WTC11 (cell line): ENCODE measurements around the gene JMJD6. TPM values are rescaled to one million over a fixed set of nuclear protein-coding genes. Genes with fewer than 3 reads are reported as not detected.

Experiments
- ATAC-seq: fragments of 200-7000 bp; cut with Tn5 transposase; 2 replicates; pipeline ENCODE4 v1.10.0; 2021; ENCODE audit warnings: mild to moderate bottlenecking, moderate library complexity
- CTCF ChIA-PET: fragments of 300-600 bp; sonication (Branson Sonifier 250); formaldehyde crosslinking; loops from one replicate; lab custom pipeline; 2021; ENCODE audit warnings: antibody characterized with exemption; lab: Charles Lee
- POLR2A ChIA-PET: fragments of 350-600 bp; sonication (Branson Sonifier 250); formaldehyde crosslinking; loops from one replicate; lab custom pipeline; 2021; ENCODE audit warnings: antibody characterized with exemption; lab: Charles Lee
- DNase-seq: peaks from one replicate; pipeline ENCODE4 v3.0.0; 2021; ENCODE audit warnings: low spot score
- H3K27ac Mint-ChIP-seq: 2 replicates; pipeline ENCODE4 v1.8.0; 2021; ENCODE audit warnings: mixed read lengths
- H3K27me3 Mint-ChIP-seq: 2 replicates; pipeline ENCODE4 v1.8.0; 2021; ENCODE audit warnings: low read depth, mild to moderate bottlenecking, moderate library complexity, mixed read lengths
- H3K36me3 Mint-ChIP-seq: 2 replicates; pipeline ENCODE4 v1.8.0; 2021; ENCODE audit warnings: mixed read lengths
- H3K4me1 Mint-ChIP-seq: 2 replicates; pipeline ENCODE4 v1.8.0; 2022; ENCODE audit warnings: mixed read lengths
- H3K4me3 Mint-ChIP-seq: 2 replicates; pipeline ENCODE4 v1.8.0; 2021; ENCODE audit warnings: mild to moderate bottlenecking, moderate library complexity, mixed read lengths
- H3K9me3 Mint-ChIP-seq: 2 replicates; pipeline ENCODE4 v1.8.0; 2021; ENCODE audit warnings: mixed read lengths
- CBFB ChIP-seq: sonication (generic); formaldehyde crosslinking; IDR thresholded peaks from 2 replicates; pipeline ENCODE4 v1.8.1; 2022; ENCODE audit warnings: mild to moderate bottlenecking, low read depth, missing genetic modification reagents
- FOXK1 ChIP-seq: sonication (generic); formaldehyde crosslinking; IDR thresholded peaks from 2 replicates; pipeline ENCODE4 v1.8.0; 2022; ENCODE audit warnings: mild to moderate bottlenecking, moderate library complexity, missing genetic modification reagents
- HMGA2 ChIP-seq: fragments of 250-450 bp; sonication (Bioruptor Pico); IDR thresholded peaks from 2 replicates; pipeline ENCODE4 v1.4.0; 2021; ENCODE audit warnings: mild to moderate bottlenecking, moderate library complexity
- JAZF1 ChIP-seq: fragments of 250-450 bp; sonication (Bioruptor Pico); IDR thresholded peaks from 2 replicates; pipeline ENCODE4 v1.9.0; 2021; ENCODE audit warnings: moderate library complexity, mild to moderate bottlenecking, inconsistent platforms
- SOX15 ChIP-seq: fragments of 250-450 bp; sonication (Bioruptor Pico); IDR thresholded peaks from 2 replicates; pipeline ENCODE4 v1.9.0; 2021; ENCODE audit warnings: mild to moderate bottlenecking
- SP1 ChIP-seq: sonication (generic); formaldehyde crosslinking; conservative IDR thresholded peaks from 2 replicates; pipeline ENCODE4 v1.8.1; 2022; ENCODE audit warnings: missing genetic modification reagents
- TEAD1 ChIP-seq: sonication (generic); formaldehyde crosslinking; IDR thresholded peaks from 2 replicates; pipeline ENCODE4 v1.8.0; 2022; ENCODE audit warnings: mild to moderate bottlenecking, missing genetic modification reagents
- ZBTB21 ChIP-seq: sonication (generic); formaldehyde crosslinking; IDR thresholded peaks from 2 replicates; pipeline ENCODE4 v1.8.1; 2023; ENCODE audit warnings: mild to moderate bottlenecking, missing genetic modification reagents, borderline replicate concordance
- ZNF263 ChIP-seq: sonication (generic); formaldehyde crosslinking; IDR thresholded peaks from 2 replicates; pipeline ENCODE4 v1.8.1; 2022; ENCODE audit warnings: low read depth, mild to moderate bottlenecking, moderate library complexity, missing genetic modification reagents
- ZNF423 ChIP-seq: fragments of 250-450 bp; sonication (Bioruptor Pico); IDR thresholded peaks from 2 replicates; pipeline ENCODE4 v2.1.2; 2022; ENCODE audit warnings: mild to moderate bottlenecking, moderate library complexity
- total RNA-seq: library from RNA; stranded (reverse); gene quantifications from 3 replicates; pipeline ENCODE4 v1.2.3, GENCODE V29; 2021
- TF ChIP-seq, protein P1 (sequence below): sonication (generic); formaldehyde crosslinking; IDR thresholded peaks from 2 replicates; pipeline ENCODE4 v1.8.0; 2022; ENCODE audit warnings: mild to moderate bottlenecking, missing genetic modification reagents
- TF ChIP-seq, protein P2 (sequence below): sonication (generic); formaldehyde crosslinking; IDR thresholded peaks from 2 replicates; pipeline ENCODE4 v1.8.1; 2022; ENCODE audit warnings: low read depth, missing genetic modification reagents, borderline replicate concordance
- TF ChIP-seq, protein P3 (sequence below): sonication (generic); formaldehyde crosslinking; IDR thresholded peaks from 2 replicates; pipeline ENCODE4 v1.8.1; 2023; ENCODE audit warnings: mild to moderate bottlenecking, missing genetic modification reagents, moderate library complexity
- TF ChIP-seq, protein P4 (sequence below): sonication (generic); formaldehyde crosslinking; IDR thresholded peaks from 2 replicates; pipeline ENCODE4 v1.8.0; 2023; ENCODE audit warnings: missing genetic modification reagents, mild to moderate bottlenecking, borderline replicate concordance
- TF ChIP-seq, protein P5 (sequence below): sonication (generic); formaldehyde crosslinking; IDR thresholded peaks from 2 replicates; pipeline ENCODE4 v1.8.1; 2022; ENCODE audit warnings: low read depth, mild to moderate bottlenecking, moderate library complexity, missing genetic modification reagents, borderline replicate concordance
- TF ChIP-seq, protein P6 (sequence below): fragments of 250-450 bp; sonication (Bioruptor Pico); IDR thresholded peaks from 2 replicates; pipeline ENCODE4 v1.9.0; 2021; ENCODE audit warnings: mild to moderate bottlenecking, borderline replicate concordance
- TF ChIP-seq, protein P7 (sequence below): fragments of 250-450 bp; sonication (Bioruptor Pico); IDR thresholded peaks from 2 replicates; pipeline ENCODE4 v1.9.0; 2021; ENCODE audit warnings: moderate library complexity, mild to moderate bottlenecking, inconsistent platforms, borderline replicate concordance

JMJD6 gene
- total RNA-seq, 1 experiment from 2014 or later, result 21.6 TPM

DNA sequence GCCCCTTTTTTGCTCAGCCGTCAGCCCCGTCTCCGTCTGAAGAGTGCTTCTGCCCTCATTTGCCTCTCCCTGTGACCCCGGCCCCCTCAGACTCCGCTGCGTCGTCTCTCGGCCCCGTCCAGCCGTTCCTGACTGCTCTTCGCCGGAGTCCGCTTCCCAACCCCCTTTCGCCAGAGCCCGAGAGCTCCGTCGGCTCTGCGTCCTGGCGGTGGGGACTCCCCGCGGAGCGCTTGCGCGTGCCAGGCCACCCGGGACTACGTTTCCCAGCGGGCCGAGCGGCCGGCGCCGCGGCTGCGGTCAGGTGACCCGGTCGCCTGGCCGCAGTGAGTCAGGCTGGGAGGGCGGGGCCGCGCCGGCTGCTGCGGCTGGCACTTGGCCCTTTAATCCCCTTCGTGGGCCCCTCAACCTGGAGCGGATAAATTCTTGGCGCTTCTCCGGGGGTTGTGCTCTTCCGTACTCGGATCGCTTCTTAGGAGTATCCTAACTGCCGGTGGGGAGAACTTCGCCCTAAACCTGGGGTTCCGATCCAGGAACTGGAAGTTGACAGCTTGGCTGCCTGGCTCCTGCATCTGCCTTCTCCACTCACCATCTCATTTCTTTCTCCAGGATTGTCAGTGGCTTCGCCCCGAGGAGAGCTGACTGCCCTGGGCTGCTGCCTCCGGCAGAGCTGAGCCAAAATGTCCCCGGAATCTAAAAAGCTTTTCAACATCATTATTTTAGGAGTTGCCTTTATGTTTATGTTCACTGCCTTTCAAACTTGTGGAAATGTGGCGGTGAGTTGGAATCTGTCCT lies 11.5 kb upstream of the JMJD6 start, which contains the start of gene MFSD11 (continued):
- TF ChIP-seq, protein P1, sequence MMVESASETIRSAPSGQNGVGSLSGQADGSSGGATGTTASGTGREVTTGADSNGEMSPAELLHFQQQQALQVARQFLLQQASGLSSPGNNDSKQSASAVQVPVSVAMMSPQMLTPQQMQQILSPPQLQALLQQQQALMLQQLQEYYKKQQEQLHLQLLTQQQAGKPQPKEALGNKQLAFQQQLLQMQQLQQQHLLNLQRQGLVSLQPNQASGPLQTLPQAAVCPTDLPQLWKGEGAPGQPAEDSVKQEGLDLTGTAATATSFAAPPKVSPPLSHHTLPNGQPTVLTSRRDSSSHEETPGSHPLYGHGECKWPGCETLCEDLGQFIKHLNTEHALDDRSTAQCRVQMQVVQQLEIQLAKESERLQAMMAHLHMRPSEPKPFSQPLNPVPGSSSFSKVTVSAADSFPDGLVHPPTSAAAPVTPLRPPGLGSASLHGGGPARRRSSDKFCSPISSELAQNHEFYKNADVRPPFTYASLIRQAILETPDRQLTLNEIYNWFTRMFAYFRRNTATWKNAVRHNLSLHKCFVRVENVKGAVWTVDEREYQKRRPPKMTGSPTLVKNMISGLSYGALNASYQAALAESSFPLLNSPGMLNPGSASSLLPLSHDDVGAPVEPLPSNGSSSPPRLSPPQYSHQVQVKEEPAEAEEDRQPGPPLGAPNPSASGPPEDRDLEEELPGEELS (CRISPR knock-in tag), result 0 out of 2 replicates have a peak, but pooled peaks have one; percentile 39
- TF ChIP-seq, protein P2, sequence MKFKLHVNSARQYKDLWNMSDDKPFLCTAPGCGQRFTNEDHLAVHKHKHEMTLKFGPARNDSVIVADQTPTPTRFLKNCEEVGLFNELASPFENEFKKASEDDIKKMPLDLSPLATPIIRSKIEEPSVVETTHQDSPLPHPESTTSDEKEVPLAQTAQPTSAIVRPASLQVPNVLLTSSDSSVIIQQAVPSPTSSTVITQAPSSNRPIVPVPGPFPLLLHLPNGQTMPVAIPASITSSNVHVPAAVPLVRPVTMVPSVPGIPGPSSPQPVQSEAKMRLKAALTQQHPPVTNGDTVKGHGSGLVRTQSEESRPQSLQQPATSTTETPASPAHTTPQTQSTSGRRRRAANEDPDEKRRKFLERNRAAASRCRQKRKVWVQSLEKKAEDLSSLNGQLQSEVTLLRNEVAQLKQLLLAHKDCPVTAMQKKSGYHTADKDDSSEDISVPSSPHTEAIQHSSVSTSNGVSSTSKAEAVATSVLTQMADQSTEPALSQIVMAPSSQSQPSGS (CRISPR knock-in tag), result no peak
- TF ChIP-seq, protein P3, sequence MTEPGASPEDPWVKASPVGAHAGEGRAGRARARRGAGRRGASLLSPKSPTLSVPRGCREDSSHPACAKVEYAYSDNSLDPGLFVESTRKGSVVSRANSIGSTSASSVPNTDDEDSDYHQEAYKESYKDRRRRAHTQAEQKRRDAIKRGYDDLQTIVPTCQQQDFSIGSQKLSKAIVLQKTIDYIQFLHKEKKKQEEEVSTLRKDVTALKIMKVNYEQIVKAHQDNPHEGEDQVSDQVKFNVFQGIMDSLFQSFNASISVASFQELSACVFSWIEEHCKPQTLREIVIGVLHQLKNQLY (CRISPR knock-in tag), result no peak
- TF ChIP-seq HMGA2 (CRISPR knock-in tag) (no peak), JAZF1 (CRISPR knock-in tag) (no peak), ZNF423 (no peak), SP1 (CRISPR knock-in tag) (peak; percentile 40; the same call in 1 of the 2 replicates), SOX15 (no peak)

DNA sequence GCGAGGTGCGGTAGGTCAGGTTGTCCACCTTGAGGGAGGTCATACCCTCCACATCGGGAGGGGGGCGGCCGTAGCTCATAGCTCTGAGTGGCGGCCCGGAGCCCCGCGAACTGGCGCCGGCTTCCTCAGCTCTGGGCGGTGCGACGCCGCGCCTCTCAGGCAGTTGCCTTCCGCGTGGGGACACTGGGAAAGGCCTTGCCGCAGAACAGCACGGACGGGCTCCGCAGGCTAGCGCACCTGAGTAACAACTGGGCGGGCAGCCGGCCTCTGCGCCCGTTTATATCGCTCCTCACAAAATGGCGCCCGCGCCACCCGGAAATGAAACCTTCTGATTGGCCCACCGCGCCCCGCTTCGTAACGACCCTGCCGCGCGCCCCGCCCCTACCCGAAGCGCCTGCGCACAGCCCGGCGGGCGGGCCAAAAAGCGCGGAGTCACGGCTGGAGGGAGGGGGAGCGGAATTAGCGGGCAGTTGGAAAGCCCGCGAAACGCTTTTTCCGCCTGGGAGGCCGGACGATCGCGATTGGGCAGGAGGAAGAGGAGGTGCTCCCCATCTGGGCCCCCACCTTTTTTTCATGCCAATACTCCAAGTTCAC lies 10.8 kb upstream of the JMJD6 start, which contains the start of gene SRSF2:
Gene SRSF2, minus strand, starts transcription at position 250 of the 594 bp plus-strand sequence. Its CDS starts 171 bp downstream, at position 79.
- peaks cover 42% of the 10 kb centered on the region for H3K4me1 Mint-ChIP-seq
- H3K27me3 Mint-ChIP-seq, result no peaks in the 10 kb centered on the region
- CTCF ChIA-PET, result interaction anchor here (1.5 kb wide), 1 partner anchor 29 kb away, joined by 4 read pairs; no protein-coding TSS in a partner anchor
- TF ChIP-seq, protein P4, sequence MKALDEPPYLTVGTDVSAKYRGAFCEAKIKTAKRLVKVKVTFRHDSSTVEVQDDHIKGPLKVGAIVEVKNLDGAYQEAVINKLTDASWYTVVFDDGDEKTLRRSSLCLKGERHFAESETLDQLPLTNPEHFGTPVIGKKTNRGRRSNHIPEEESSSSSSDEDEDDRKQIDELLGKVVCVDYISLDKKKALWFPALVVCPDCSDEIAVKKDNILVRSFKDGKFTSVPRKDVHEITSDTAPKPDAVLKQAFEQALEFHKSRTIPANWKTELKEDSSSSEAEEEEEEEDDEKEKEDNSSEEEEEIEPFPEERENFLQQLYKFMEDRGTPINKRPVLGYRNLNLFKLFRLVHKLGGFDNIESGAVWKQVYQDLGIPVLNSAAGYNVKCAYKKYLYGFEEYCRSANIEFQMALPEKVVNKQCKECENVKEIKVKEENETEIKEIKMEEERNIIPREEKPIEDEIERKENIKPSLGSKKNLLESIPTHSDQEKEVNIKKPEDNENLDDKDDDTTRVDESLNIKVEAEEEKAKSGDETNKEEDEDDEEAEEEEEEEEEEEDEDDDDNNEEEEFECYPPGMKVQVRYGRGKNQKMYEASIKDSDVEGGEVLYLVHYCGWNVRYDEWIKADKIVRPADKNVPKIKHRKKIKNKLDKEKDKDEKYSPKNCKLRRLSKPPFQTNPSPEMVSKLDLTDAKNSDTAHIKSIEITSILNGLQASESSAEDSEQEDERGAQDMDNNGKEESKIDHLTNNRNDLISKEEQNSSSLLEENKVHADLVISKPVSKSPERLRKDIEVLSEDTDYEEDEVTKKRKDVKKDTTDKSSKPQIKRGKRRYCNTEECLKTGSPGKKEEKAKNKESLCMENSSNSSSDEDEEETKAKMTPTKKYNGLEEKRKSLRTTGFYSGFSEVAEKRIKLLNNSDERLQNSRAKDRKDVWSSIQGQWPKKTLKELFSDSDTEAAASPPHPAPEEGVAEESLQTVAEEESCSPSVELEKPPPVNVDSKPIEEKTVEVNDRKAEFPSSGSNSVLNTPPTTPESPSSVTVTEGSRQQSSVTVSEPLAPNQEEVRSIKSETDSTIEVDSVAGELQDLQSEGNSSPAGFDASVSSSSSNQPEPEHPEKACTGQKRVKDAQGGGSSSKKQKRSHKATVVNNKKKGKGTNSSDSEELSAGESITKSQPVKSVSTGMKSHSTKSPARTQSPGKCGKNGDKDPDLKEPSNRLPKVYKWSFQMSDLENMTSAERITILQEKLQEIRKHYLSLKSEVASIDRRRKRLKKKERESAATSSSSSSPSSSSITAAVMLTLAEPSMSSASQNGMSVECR, result peak; percentile 93
- TF ChIP-seq, protein P5, sequence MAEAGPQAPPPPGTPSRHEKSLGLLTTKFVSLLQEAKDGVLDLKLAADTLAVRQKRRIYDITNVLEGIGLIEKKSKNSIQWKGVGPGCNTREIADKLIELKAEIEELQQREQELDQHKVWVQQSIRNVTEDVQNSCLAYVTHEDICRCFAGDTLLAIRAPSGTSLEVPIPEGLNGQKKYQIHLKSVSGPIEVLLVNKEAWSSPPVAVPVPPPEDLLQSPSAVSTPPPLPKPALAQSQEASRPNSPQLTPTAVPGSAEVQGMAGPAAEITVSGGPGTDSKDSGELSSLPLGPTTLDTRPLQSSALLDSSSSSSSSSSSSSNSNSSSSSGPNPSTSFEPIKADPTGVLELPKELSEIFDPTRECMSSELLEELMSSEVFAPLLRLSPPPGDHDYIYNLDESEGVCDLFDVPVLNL (CRISPR knock-in tag), result peak; percentile 81
- TF ChIP-seq ZNF263 (CRISPR knock-in tag) (peak; percentile 88), CBFB (CRISPR knock-in tag) (peak; percentile 81; the same call in 1 of the 2 replicates), ZBTB21 (no peak), ZNF423 (no peak), FOXK1 (CRISPR knock-in tag) (peak; percentile 64; the same call in 1 of the 2 replicates), TEAD1 (no peak)
- TF ChIP-seq, protein P6, sequence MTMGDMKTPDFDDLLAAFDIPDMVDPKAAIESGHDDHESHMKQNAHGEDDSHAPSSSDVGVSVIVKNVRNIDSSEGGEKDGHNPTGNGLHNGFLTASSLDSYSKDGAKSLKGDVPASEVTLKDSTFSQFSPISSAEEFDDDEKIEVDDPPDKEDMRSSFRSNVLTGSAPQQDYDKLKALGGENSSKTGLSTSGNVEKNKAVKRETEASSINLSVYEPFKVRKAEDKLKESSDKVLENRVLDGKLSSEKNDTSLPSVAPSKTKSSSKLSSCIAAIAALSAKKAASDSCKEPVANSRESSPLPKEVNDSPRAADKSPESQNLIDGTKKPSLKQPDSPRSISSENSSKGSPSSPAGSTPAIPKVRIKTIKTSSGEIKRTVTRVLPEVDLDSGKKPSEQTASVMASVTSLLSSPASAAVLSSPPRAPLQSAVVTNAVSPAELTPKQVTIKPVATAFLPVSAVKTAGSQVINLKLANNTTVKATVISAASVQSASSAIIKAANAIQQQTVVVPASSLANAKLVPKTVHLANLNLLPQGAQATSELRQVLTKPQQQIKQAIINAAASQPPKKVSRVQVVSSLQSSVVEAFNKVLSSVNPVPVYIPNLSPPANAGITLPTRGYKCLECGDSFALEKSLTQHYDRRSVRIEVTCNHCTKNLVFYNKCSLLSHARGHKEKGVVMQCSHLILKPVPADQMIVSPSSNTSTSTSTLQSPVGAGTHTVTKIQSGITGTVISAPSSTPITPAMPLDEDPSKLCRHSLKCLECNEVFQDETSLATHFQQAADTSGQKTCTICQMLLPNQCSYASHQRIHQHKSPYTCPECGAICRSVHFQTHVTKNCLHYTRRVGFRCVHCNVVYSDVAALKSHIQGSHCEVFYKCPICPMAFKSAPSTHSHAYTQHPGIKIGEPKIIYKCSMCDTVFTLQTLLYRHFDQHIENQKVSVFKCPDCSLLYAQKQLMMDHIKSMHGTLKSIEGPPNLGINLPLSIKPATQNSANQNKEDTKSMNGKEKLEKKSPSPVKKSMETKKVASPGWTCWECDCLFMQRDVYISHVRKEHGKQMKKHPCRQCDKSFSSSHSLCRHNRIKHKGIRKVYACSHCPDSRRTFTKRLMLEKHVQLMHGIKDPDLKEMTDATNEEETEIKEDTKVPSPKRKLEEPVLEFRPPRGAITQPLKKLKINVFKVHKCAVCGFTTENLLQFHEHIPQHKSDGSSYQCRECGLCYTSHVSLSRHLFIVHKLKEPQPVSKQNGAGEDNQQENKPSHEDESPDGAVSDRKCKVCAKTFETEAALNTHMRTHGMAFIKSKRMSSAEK (CRISPR knock-in tag), result peak; percentile 84; the same call in 1 of the 2 replicates
- TF ChIP-seq, protein P7, sequence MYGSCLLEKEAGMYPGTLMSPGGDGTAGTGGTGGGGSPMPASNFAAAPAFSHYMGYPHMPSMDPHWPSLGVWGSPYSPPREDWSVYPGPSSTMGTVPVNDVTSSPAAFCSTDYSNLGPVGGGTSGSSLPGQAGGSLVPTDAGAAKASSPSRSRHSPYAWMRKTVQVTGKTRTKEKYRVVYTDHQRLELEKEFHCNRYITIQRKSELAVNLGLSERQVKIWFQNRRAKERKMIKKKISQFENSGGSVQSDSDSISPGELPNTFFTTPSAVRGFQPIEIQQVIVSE (CRISPR knock-in tag), result peak; percentile 33; the same call in 1 of the 2 replicates

More for the DNA sequence above, 10.8 kb upstream of the JMJD6 start, which contains the start of gene SRSF2:
- Mint-ChIP-seq H3K4me3 (peak within 1 kb of the TSS; percentile 99), H3K27ac (peak within 1 kb of the TSS; percentile 99), H3K36me3 (peaks cover 53% of the 10 kb centered on the region), H3K9me3 (no peaks in the 10 kb centered on the region)
- peak; percentile 99 for DNase-seq
- ATAC-seq, result peak; percentile 83
- POLR2A ChIA-PET, result interaction anchor here (0.6 to 3.1 kb wide), 2 partner anchors 9 to 372 kb away, joined by 4 to 28 read pairs; partner anchors contain the start of genes JMJD6 and METTL23
